GM12873 (cell line): ENCODE results near the gene ATP5F1A.

Experiments used
- TF ChIP-seq, protein P1 (sequence below): IDR thresholded peaks from 2 replicates; pipeline ENCODE4 v1.5.1; 2012; ENCODE audit warnings: low read depth, mild to moderate bottlenecking, moderate library complexity, low read length, control low read depth; ENCODE audit not compliant: insufficient read depth; ENCODE audit errors: missing control alignments

Gene ATP5F1A

DNA sequence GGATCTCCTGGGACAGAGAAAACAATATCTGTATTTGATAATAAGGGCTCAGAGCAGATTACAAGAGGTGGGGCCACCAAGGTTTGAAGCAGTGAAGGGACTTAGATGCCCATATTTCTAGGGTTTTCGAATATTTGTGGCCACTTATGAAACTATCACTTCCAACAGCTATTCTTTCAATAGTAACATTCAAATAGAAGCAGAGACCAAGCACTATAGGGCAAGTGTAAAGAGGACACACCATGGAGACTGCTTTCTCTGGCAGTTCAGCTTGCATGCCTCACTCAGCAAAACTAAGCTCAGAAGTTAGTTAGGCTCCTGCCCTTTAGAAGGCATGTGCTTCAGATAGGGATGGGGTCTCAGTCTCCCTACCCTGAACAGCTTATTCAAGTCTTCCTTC, 36.3 kb downstream of the ATP5F1A start:
- TF ChIP-seq, protein P1, sequence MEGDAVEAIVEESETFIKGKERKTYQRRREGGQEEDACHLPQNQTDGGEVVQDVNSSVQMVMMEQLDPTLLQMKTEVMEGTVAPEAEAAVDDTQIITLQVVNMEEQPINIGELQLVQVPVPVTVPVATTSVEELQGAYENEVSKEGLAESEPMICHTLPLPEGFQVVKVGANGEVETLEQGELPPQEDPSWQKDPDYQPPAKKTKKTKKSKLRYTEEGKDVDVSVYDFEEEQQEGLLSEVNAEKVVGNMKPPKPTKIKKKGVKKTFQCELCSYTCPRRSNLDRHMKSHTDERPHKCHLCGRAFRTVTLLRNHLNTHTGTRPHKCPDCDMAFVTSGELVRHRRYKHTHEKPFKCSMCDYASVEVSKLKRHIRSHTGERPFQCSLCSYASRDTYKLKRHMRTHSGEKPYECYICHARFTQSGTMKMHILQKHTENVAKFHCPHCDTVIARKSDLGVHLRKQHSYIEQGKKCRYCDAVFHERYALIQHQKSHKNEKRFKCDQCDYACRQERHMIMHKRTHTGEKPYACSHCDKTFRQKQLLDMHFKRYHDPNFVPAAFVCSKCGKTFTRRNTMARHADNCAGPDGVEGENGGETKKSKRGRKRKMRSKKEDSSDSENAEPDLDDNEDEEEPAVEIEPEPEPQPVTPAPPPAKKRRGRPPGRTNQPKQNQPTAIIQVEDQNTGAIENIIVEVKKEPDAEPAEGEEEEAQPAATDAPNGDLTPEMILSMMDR = no peak

DNA sequence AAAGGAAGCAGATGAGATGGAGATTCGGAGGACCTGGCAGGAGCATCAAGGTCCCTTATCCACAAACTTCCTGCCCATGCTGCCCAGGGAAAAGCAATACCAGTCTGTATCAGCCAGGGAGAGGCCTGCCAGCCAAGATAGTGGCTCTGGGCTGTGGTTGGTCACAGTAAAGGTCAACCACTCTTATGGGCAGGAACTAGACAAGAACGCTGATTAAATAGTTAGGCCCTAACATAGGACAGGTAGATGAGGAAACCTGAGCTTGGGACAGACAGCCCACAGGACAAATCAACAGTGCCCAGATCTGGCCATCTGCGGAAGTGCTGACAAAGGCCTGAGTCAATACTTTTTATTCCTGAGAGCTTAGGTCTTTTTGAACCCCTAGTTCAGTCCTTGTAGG, 36.7 kb downstream of the ATP5F1A start:
- TF ChIP-seq, protein P1 = no peak

DNA sequence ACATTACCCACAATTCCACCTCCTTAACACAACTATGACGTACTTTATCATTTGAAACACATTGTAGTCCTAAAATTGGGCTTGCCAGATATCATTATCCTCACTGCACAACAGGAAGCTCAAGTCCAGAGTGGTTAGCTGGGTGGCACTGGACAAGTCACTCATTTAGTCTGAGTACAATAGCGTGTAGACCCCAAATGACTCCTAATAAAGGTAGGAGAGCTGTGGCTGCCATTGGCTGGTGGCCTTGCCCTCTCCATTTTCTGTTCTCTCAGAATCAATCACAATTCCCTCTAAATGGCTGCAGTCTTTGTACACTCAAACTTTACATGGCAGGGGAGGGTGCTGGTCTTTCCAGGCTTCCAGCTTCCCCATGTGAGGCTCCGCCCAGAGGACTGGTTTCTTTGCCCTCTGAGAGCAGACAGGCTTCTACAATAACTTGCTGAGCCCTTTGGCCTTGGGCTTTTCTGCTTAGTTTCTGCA, 37.7 kb downstream of the ATP5F1A start:
- TF ChIP-seq, protein P1 = no peak

DNA sequence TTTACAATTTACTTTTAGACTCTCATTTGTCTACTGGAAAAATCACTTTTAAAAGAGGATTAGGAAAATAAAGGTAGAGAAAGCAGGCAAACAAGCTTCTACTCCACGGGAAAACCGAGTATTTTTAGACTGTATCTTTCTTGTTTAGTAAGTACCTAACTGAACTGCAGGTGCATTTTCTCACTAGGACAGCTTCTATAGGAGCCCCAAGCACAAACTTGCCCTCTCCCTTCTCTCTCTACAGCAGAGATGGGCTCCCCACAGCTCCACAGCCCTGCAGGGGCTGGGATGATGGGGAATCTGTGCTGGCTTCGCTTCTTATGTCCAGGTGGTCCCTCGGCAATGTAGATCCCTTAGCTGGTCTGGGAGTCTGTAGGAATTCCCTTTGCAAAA, 42.3 kb downstream of the ATP5F1A start:
- TF ChIP-seq, protein P1 = no peak

DNA sequence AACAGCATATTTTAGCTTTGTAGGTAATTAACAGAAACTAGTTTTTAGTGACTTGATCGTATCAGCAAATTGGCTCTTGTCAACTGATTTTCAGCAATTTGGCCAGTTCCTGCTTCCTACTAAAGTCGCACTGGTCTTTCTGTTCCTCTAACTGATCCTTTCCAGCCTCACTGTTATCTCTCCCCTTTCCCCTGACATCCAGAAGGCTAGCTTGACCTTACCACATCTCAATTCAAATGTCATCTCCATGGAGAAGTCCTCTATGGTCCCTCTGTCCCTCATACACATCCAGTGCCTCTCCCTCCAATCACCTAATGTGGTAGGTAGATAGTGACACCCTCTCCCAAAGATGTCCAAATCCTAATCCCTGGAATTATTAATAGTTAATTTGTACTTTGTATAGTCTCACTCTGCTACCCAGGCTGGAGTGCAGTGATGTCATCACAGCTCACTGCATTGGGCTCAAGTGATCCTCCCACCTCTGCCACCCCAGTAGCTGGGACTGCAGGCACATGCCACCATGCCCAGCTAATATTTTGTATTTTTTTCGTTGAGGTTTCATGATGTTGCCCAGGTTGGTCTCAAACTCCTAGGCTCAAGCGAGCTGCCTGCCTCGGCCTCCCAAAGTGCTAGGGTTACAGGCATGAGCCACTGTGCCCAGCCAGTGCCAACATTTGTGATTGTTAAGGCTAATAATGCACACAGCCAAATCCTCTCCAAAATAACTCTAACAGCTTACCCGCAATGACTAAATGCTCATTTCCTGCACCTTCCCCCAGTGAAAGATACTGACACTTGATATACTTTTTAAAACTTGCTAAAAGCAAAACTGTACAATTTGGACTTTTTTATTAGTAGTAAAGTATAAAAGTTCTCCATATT, 42.9 kb downstream of the ATP5F1A start:
- TF ChIP-seq, protein P1 = no peak

DNA sequence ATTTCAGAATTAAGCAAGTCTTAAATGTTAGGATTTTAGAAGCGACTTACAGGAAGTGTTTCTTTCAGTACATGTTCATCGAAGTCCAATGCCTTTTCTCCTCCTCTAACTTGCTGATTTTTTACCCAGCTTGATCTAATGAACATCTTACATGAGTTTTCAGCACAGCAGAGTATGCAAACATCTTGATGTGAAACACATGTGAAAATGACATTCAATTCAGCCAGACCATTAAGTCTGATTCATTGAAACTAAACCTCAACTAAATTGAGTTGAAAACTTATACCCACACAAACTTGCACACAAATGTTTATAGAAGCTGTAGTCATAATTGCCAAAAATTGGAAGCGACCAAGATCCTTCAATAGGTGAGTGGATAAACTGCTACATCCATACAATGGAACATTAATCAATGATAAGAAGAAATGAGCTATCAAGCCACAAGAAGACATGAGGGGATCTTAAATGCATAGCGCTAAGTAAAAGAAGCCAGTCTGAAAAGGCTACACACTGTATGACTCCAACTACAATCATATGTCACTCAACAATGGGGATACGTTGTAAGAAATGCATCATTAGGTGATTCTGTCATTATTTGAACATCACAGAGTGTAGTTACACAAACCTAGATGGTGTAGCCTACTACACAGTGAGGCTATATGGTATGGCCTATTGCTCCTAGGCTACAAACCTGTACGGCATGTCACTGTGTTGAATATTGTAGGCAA, 44.6 kb downstream of the ATP5F1A start:
- TF ChIP-seq, protein P1 = no peak
